GM19351 (cell line): ENCODE results near the gene DYSF.

Source experiments
- ATAC-seq: cut with Tn5 transposase; IDR thresholded peaks from one replicate; pipeline ENCODE4 v1.9.1; 2021; ENCODE audit warnings: mild to moderate bottlenecking, moderate library complexity; ENCODE audit not compliant: unreplicated experiment

DYSF gene

DNA sequence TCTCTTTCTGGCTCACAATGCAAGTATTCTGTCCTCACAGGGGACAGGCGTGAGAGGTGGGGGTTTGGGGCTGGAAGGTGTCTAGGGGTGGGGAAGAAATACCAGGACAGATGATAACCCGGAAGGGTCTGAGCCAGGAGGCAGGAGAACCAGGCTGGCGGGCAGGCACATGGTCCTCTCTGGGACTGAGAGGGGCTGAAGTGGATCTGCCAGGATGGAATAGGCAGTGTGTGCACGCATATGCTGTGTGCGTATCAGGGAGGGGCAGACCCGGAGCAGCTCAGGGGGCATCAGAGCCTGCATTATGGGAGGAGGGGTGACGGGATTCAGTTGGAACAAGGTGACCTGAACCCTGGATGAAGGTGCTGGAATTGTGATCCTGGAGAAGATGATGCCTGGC, 157.3 kb downstream of the DYSF start:
- no peak for ATAC-seq

DNA sequence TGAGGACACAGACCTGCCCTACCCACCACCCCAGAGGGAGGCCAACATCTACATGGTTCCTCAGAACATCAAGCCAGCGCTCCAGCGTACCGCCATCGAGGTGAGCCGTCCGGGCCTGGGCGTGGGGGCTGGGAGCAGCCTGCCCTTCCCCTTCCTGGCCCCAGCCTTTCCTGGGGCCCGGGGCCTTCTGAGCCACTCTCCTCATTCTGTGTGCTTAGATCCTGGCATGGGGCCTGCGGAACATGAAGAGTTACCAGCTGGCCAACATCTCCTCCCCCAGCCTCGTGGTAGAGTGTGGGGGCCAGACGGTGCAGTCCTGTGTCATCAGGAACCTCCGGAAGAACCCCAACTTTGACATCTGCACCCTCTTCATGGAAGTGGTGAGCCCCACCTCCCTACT, 157.9 kb downstream of the DYSF start:
- ATAC-seq = no peak

DNA sequence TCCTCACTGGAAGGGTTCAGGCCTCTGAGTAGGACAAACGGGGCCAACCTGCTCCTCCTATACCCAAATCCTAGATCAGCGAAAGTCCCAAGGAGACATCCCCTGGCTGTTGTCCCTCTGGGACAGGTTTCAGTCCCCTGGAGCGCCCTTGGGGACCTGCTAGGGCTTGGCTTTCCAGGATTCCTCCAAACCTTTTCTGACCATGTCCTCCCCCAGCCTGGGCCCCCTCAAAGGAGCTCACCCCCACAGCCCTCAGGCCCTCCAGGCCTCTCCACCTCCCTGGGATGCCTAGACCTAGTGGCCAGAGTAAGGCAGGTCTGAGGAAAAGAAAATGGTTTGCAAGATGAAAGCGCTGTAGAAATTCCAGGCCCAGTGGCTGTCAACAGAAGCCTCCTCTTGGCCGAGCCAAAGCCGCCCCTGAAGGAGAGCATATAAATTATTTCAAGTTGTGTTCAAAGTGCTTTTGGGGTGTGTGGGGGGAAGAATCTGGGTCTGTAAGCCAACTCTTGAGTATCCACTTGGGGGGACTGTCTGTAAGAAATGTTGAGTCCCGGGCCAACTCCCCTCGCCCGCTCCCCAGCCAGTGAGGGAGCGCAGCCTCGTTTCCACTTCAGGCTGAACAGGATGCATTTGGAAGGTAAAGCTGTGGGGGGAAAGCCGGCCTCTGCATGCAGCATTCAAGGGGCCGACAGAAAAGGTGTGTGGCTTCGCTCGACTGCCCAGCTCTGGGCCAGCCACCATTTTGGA, 158.6 kb downstream of the DYSF start:
- ATAC-seq = no peak

DNA sequence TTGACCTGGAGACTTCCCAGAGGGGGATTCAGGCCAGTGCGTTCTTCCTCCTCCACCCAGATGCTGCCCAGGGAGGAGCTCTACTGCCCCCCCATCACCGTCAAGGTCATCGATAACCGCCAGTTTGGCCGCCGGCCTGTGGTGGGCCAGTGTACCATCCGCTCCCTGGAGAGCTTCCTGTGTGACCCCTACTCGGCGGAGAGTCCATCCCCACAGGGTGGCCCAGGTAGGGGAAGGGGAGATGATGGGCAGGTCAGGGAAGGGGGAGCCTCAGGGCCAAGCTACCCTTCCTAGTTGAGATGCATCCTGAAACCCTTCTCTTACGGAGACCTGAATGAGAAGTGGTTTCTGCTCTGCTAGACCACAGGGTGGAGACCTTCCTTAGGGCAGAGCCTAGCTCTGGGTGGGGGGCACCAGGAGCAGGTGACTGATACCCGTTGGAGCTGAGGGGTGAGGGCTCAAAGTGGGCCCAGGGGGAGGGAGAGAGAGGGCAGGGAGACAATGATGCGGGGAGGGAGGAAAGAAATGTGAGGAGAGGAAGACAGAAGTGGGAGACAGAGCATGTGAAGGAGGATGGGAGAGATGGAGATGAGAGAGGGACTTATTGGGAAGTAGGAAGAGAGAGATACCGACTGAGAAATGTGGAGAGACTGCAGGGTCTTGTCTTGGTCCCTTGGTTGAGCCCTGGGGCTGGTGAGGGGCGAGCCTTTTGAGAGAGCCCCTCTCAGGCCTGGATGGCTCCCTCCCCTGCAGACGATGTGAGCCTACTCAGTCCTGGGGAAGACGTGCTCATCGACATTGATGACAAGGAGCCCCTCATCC, 159.4 kb downstream of the DYSF start:
- ATAC-seq = no peak

DNA sequence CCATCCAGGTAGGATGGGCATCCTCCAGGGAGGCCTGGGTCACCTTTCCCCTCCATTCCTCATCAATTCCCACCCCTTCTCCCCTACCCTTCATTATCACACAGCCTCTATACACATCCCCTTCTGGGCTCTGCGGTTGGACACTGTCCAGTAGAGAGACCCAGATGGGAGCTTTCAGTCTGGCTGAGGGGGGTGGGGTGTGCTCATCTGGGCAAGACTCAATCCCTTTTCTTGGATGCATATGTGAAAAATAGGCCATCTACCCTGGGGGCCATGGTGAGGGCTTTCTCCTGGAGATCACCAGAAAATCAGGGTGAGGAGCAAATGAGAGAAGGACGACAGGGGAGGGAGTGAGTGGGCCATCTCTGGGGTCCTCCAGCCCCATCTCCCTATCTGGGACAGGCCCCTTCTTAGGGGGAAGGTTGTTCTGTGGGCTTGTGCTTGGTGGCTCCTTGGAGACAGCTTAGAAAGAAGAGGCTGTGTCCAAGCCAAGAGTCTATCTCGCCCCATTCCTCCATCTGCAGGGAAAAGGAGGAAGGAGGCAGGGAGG, 160.1 kb downstream of the DYSF start:
- ATAC-seq = no peak

DNA sequence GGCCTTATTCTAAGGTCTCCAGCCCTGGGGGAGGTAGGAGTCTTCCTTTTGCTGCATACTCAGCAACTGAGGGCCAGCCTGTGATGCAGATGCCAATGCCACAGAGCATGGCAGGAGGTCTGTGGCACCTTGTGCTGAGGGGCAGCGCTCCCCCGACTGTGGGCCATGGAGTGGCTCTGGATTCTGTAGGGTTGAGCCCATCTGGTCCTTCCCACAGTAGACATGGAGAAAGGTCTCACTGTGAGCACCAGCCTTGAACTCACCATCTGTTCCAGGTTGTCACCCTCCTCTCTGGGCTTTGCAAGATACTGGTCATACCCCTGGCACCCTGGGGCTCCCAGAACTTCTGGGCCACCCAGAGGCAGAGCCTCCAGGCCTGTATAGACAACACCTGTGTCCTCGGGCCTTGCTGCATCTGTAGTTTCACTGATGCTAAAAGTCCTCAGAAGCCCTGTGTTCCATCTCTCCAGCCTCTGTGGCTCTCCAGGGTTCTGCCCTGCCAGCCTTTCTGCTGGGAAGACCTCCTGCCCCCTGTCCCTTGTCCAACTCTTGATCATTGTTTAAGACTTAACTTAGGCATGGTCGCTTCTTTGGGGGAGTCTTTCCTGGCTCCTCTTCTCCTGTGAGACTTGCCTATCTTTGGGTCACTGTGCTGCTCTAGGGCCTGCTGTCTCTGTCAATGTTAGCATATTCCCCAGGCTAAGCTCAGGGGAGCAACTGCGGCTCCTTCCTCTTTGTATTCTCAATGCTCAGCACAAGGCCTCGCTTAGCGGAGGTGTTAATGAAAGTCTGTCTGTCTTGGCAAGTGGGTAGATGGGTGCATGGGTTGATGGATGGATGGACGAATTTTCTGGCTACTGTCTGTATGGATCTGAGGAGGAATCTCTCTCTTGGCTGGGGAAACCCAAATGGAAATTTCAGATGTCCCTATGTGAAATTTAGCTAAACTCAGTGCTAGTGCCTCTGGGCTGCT, 160.9 kb downstream of the DYSF start:
- no peak for ATAC-seq

DNA sequence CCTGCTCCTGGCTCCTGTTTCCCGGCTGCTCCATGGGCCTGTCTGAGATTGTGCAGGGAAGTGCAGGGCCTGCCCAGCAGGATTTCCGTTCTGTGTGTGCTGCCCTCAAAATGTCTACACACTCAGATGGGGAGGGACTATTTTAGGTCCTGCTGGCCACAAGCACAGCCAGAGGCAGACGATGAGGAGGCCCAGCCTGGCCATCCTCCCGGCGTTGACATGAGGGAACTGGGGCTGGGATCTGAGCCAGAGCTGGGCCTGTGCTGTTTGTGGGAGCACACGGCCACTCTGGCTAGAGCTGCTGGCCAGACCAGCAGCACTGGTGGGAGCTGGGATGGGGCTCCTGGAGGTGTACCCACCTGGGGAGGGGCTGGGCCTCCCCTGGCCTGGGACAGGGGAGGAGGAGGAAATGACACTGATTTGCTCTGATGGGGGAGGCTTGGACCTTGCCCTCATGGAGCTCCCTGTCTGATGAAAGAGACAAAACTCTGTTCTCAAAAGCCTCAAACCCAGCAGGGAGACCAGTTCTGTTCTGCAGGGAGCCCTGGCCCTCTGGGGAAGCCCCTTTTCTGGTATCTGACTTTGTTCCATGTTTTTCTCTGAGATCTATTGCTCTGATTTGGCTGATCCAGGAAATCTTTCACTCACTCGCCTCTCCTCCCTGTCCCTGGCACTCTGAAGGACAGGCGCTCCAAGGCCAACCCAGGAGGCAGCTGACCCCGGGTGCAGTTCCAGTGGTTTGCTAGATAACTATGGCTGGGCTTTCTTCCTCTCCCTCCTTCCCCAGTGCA, 161.8 kb downstream of the DYSF start:
- no peak for ATAC-seq

DNA sequence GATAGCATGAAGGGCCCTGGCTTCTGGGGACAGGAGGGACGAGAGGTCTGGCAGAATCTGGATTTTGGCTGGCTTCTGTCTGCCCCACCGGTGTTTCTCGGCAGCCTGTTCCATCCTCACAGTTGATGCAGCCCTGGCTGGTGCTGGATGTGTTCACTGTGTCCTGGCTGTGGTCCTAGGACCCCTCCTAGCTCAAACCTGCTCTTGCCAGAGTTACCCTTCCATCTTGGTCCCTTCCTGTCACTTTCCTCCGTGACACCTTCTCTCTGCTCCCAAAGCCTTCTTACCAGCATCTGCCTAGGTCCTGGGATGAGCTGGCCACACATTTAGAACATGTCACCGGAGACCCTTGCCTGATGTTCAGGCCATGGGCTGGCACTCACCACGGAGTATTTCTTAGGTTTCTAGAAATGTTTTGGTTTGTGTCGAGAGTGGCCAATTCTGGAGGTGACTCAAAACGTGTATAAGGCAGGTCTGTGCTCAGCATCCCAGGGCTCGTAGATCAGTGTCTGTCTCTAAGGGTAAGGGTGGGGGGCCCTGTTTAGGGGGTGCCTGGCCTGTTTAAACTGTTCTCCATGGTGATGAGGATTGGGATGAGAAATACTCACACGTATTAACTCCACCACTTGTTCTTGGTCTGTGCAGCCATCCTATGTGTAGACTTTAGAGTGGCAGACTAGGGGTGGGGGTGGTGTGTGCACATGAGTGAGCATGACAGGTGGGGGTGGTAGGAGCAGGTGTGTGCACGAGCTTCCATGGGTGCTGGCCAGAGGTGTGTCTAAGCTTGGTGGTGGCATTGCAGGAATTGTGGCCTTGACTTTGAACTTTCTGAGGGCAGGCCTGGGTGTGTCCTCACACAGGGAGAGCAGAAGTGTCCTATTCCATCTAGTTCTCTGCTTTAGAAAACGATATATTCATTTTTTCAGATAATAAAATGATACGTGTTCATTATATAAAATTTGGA, 162.7 kb downstream of the DYSF start:
- no peak for ATAC-seq

DNA sequence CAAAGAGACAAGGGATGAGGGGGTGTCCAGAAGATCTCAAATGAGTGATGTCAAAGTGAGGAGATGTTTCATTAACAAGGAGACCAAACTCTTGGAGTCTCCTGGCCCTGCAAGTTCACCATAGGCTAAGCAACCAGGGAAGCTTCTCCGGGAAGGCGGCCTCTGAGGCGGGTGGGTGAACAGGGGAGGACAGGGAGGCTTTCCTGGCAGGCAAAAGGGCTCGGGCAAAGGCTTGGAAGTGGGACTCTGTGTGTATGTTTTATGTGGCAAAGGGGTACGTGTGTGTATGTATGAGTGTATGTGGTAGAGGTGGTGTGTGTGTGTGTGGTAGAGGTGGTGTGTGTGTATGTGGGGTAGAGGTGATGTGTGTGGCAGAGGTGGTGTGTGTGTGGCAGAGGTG, 163.9 kb downstream of the DYSF start:
- ATAC-seq = no peak

DNA sequence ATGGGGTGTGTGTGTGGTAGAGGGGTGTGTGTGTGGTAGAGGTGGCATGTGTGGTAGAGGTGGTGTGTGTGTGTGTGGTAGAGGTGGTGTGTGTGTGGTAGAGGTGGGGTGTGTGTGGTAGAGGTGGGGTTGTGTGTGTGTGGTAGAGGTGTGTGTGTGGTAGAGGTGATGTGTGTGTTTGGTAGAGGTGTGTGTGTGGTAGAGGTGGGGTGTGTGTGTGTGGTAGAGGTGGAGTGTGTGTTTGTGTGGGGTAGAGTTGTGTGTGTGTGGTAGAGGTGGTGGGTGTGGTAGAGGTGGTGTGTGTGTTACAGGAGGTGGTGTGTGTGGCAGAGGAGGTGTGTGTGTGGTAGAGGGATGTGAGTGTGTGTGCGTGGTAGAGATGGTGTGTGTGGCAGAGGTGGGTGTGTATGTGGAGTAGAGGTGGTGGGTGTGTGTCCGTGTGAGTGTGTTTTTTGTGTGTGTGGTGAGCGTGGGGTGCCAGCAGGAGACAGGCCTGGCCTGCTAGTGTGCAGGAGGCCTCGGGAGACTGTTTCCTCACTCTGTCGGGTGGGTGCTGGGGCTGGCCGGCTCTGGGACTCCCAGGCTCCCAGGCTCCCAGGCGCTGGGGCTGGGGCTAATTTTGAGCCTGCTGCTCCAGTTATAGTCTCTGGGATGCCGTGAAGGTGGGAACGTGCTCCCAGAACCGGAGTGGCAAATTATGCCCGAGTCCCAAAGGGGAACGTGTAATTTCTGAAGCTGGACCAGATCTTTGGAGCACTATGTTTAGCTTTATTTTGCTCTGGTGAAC, 165.2 kb downstream of the DYSF start:
- no peak for ATAC-seq

DNA sequence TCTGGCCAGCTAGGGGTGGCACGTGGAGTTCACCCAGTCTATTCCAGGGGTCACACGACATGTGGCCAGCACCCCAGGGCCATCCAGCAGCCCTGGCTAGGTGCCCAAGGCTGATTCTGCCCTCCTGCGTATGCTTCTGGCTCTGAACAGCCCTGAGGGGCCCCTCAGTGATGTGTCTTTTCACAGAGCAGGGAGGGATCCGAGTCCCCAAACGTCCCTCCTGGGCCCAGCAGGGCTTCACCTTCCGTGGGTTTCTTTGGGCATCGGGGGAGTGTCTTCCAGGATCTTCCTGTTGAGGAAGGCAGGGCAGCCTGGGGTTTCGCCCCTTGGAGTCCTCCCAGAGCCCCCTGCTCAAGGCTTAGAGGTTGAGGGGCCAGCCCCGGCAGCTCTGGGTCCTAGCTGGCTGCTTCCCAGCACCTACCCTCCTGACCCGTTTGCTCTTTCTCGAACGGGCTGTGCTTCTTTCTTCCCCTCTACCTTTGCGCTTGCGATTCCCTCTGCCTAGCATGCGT, 165.9 kb downstream of the DYSF start:
- no peak for ATAC-seq

DNA sequence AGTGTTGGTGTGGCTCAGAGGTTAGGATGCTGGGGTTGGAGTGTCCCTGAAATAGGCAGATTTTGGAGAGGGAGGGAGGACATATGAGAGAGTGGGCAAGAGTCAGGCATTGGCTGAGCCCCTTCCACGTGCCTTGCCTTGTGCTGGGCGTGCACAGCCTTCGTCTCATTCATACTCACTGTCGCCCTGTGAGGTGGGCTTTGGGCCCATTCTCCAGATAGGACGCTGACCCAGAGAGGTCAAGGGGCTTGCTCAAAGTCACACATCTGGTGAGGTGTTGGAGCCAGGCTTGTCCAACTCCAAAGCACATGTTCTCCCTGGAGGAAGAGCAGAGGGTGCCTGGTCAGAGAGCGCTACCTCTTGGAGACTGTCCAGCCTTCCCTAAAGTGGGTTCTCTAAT, 166.8 kb downstream of the DYSF start:
- ATAC-seq = no peak

DNA sequence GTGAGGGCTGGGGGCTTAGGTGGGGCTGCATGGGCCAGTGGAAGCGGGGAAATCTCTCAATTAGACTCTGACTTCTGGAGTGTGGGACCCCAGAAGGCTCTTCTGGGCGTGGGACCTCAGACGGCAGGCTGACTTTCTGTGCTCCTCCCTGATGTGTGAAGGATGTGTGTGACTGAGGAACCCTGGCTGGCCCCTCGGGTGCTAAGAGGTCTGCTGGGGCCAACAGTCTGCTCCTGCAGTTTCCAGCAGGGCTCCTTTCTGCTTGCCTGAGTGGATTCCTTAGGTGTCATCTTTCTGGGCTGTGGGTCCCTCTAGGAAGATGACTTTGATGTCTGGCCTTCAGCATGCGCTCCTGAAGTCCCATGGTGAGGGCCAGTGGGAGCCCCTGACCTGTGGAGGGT, 167.5 kb downstream of the DYSF start:
- no peak for ATAC-seq

DNA sequence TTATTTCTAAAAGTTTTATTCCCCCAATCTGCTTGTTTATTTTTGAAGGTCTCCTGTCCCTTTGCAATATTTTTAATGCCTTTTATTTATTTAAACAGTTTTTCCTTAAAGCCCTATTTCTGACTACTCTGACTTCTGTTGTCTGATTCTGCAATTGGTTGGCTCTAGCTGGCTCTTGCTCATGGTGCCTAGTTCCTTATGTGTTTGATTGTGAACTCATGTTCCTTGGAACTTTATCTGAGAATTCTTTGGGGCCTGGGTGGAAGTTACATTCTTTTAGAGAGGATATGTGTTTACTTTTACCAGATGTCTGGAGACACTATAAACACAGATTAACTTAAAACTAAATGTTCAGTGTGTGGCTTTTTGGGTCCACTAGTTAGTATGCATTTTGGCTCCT, 175.9 kb downstream of the DYSF start:
- ATAC-seq = no peak

DNA sequence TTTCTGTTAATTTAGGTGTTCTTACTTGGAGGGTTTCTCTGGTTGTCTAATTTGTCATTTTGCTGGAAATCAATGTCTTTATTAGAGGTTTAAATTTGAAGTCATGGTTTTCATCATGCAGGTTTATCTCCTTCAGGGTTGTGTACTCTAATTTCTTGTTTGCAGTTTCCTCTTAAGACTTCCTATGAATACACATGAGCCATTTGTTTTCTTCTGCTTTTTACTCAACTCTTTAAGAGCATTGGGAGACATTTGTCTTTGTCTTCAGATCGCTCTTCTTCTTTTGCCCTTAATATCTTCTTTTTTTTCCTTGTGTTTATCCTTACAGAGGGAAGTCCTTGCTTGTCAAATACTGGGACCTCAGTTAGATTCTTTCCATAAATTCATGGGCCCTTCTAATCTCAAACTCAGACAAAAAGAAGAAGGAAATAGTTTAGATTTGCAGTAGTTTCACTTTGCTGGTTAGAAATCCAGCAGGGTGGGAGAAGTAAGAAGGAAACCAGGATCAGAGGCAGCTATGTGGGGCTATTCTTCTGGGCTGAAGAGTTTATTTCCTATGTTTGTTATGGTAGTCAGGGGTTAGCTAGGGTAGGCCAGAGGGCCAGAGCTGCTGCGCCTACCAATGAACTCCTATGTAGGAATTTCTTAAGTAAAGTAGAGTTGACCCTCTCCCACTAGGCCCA, 176.6 kb downstream of the DYSF start:
- no peak for ATAC-seq

DNA sequence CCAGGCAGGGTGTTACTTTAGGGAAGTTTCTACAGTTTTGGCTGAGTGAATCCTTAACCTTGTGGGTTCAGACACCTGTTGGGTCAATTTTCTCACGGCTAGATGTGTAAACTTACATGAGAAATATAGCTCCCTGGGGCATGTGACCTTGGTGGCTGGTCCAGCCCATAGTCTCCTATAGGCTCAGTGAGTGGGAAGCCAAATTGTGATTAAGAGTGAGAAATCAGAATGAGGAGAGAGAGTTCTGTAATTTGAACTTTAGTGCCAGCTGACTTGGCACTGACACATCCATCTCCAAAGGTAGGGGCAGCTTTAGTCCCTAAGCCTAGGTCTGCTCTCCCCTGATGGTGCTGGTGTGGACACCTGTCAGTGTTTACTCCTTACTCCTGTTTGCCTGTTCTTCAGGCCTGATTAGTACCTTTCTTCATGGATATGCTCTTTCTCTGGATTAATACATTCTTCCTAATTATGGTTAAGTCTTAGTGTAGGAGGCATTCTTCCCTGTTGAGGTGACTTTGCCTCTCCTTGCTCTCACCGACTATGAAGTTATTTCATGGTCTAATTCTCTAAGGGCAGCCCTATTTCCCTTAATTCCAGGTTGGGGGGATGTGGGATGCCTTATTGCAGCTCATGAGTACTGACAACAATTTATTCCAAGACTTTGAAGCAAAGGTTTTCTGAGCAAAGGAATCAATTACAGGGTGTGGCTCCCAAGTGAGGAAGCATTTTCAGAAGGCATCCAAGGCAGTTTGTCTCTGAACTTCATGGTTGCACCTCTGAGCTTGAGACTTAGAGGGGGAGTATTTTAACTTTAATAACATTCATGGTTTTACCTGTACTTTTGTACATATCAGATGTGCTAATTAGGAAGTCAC, 177.3 kb downstream of the DYSF start:
- ATAC-seq = no peak
